ENCODE data around the gene TIMM50. TPM values are rescaled to one million over a fixed set of nuclear protein-coding genes. Genes with fewer than 3 reads are reported as not detected.

TIMM50 gene
- total RNA-seq, 3 donors from 2014 or later: 39.4 to 45.6 (median 41.1) TPM

DNA sequence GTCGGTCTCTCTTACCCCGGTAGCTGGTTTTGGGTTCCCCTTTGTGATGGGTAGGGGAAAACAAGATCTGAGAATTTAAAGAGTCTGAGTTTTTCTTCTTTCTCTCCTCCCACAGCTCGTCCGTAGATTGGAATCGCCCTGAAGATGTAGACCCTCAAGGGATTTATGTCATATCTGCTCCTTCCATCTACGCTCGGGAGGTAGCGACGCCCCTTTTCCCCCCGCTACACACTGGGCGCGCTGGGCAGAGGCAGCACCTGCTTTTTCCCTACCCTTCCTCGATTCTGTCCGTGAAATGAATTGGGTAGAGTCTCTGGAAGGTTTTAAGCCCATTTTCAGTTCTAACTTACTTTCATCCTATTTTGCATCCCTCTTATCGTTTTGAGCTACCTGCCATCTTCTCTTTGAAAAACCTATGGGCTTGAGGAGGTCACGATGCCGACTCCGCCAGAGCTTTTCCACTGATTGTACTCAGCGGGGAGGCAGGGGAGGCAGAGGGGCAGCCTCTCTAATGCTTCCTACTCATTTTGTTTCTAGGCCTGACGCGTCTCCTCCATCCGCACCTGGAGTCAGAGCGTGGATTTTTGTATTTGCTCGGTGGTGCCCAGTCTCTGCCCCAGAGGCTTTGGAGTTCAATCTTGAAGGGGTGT lies 27.2 kb downstream of the TIMM50 start:
- TF ChIP-seq POLR2A (IDR thresholded peaks at IDR 0.05): no peak
- TF ChIP-seq POLR2AphosphoS5 (IDR thresholded peaks at IDR 0.05): no peak
- intact Hi-C loops (cut with DNase I; ENCODE audit: low total_unique reads): loop anchor here (1.0 kb wide), 1 partner anchor 28 kb away; the partner anchor contains the start of gene TIMM50
- Histone ChIP-seq H3K4me3 (peak overlapping the region in 2 of 3 donors; percentile 52 to 70), H3K27me3 (peaks cover 2 to 62% of the 10 kb centered on the region in 2 donors), H3K4me1 (peaks cover 5 to 6% of the 10 kb centered on the region in 2 donors), H3K9me3 (no peaks in the 10 kb centered on the region), H3K27ac (no peak overlapping the region), H3K36me3 (no peaks in the 10 kb centered on the region)
- no peak for DNase-seq (ENCODE audit: low spot score in 2 of 2)

DNA sequence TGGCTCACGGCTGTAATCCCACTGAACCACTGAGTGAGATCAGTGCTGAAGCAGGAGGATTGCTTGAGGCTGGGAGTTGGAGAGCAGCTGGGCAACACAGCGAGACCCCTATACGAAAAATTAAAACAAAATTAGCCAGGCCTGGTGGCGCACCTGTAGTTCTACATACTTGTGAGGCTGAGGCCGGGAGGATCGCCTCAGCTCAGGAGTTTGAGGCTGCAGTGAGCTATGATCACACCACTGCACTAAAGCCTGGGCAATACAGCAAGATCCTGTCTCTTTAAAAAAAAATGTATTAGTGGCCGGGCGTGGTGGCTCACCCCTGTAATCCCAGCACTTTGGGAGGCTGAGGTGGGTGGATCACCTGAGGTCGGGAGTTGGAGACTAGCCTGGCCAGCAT lies 28.0 kb downstream of the TIMM50 start:
- Histone ChIP-seq H3K9me3 (no peaks in the 10 kb centered on the region), H3K36me3 (no peaks in the 10 kb centered on the region), H3K27me3 (peaks cover 2 to 57% of the 10 kb centered on the region in 2 donors), H3K4me1 (peaks cover 5 to 6% of the 10 kb centered on the region in 2 donors), H3K4me3 (no peak overlapping the region), H3K27ac (no peak overlapping the region)
- intact Hi-C loops (cut with DNase I; ENCODE audit: low total_unique reads): no loop called here
- TF ChIP-seq POLR2A (IDR thresholded peaks at IDR 0.05): no peak
- no peak for TF ChIP-seq POLR2AphosphoS5 (IDR thresholded peaks at IDR 0.05)
- TF ChIP-seq, protein P1, sequence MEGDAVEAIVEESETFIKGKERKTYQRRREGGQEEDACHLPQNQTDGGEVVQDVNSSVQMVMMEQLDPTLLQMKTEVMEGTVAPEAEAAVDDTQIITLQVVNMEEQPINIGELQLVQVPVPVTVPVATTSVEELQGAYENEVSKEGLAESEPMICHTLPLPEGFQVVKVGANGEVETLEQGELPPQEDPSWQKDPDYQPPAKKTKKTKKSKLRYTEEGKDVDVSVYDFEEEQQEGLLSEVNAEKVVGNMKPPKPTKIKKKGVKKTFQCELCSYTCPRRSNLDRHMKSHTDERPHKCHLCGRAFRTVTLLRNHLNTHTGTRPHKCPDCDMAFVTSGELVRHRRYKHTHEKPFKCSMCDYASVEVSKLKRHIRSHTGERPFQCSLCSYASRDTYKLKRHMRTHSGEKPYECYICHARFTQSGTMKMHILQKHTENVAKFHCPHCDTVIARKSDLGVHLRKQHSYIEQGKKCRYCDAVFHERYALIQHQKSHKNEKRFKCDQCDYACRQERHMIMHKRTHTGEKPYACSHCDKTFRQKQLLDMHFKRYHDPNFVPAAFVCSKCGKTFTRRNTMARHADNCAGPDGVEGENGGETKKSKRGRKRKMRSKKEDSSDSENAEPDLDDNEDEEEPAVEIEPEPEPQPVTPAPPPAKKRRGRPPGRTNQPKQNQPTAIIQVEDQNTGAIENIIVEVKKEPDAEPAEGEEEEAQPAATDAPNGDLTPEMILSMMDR (IDR thresholded peaks at IDR 0.05): no peak
- no peak for DNase-seq (ENCODE audit: low spot score in 2 of 2)

DNA sequence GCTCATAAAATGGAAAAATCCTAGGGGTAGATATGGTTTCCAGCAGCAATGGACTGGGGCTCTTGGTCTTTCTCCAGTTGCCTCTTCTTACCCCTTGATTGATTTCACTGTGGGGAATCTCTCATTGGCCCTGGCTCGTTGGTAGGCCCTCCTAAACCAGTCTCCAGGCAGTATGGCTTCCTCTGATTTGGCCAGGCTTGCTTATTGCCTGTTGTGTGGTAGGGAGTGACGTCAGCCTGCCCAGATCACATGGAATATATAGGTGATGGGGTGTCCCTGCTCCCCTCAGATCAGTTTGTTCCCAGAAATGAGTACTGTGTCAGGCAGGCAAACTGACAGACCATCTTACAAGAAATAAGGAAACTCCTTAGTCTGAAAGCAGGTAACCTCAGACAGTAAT lies 28.6 kb downstream of the TIMM50 start:
- peaks cover 0 to 56% of the 10 kb centered on the region in 2 donors for H3K27me3 ChIP-seq
- TF ChIP-seq POLR2AphosphoS5 (IDR thresholded peaks at IDR 0.05) (no peak), POLR2A (IDR thresholded peaks at IDR 0.05) (no peak)
- TF ChIP-seq, protein P1 (IDR thresholded peaks at IDR 0.05): no peak
- no peaks in the 10 kb centered on the region for H3K36me3 ChIP-seq
- H3K4me3 ChIP-seq: no peak overlapping the region
- H3K9me3 ChIP-seq: no peaks in the 10 kb centered on the region
- no peak for DNase-seq (ENCODE audit: low spot score in 2 of 2)
- H3K4me1 ChIP-seq: peaks cover 5 to 6% of the 10 kb centered on the region in 2 donors
- intact Hi-C loops (cut with DNase I; ENCODE audit: low total_unique reads): no loop called here
- H3K27ac ChIP-seq: no peak overlapping the region

DNA sequence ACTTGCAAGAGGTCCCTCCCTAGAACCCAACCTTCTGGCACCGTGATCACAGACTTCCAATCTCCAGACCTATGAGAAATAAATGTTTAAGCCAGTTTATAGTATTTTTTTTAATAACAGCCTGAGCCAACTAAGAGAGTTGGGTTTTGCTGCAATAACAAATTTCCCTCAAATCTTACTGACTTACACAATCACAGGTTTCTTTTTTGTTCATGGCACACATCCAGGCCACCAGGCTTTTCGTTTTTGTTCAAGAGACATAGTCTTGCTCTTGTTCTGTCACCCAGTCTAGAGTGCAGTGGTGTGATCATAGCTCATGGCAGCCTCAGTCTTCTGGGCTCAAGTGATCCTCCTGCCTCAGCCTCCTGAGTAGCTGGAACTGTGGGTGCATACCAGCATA lies 32.4 kb downstream of the TIMM50 start:
- Histone ChIP-seq H3K4me3 (no peak overlapping the region), H3K27ac (no peak overlapping the region), H3K4me1 (peaks cover 0 to 2% of the 10 kb centered on the region in 2 donors), H3K9me3 (no peaks in the 10 kb centered on the region), H3K36me3 (no peaks in the 10 kb centered on the region), H3K27me3 (peaks cover 5 to 42% of the 10 kb centered on the region in 2 donors)
- intact Hi-C loops (cut with DNase I; ENCODE audit: low total_unique reads): no loop called here
- no peak for TF ChIP-seq POLR2AphosphoS5 (IDR thresholded peaks at IDR 0.05)
- TF ChIP-seq POLR2A (IDR thresholded peaks at IDR 0.05): no peak
- TF ChIP-seq, protein P1 (IDR thresholded peaks at IDR 0.05): no peak
- no peak for DNase-seq (ENCODE audit: low spot score in 2 of 2)

DNA sequence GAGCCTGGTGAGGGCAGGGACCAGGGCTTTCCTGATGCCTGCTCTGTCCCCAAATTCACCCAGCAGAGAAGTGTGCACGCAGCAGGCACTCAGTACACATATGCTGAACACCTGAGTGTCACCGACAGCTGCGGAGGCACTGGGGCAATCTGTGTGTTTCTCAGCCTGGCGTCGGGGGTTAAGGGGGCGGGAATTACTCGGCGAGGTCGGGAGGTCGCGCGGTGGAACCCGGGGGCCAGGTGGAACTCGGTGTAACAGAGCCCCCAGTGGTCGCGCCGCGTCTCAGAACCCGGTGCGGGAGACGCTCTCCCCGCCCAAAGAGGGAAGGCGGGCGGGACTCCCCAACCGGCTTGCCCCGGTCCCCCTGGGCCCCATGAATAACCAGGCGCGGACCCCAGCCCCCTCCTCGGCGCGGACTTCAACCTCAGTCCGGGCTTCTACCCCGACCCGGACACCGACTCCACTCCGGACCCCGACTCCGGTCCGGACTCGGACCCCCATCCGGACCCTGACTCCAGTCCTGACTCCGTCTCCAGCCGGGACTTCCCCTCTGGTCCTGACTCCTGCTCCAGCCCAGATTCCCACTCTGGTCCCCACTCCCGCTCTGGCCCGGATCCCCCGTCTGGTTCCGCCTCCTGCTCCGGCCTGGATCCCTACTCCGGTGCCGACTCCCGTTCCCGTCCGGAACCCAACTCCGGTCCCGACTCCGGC lies 34.4 kb downstream of the TIMM50 start, which contains the start of gene SELENOV:
SELENOV (plus strand) TSS at position 300 of the 711 bp plus-strand sequence; CDS start at position 374, 74 bp downstream.
- Histone ChIP-seq H3K4me1 (peaks cover 0 to 2% of the 10 kb centered on the region in 2 donors), H3K4me3 (peak within 1 kb of the TSS; percentile 6 to 65 (median 49)), H3K36me3 (no peaks in the 10 kb centered on the region), H3K27ac (no peak within 1 kb of the TSS), H3K27me3 (peaks cover 5 to 34% of the 10 kb centered on the region in 2 donors), H3K9me3 (no peaks in the 10 kb centered on the region)
- no peak for DNase-seq (ENCODE audit: low spot score in 2 of 2)
- TF ChIP-seq POLR2A (IDR thresholded peaks at IDR 0.05) (no peak), POLR2AphosphoS5 (IDR thresholded peaks at IDR 0.05) (no peak)
- TF ChIP-seq, protein P1 (IDR thresholded peaks at IDR 0.05): no peak
- intact Hi-C loops (cut with DNase I; ENCODE audit: low total_unique reads): loop anchor here (1.0 kb wide), 1 partner anchor 39 kb away; no protein-coding TSS in a partner anchor

All from breast epithelium (tissue), 4 donors.